ENCODE data around the gene ANKRD12. TPM values are rescaled to one million over a fixed set of nuclear protein-coding genes. Genes with fewer than 3 reads are reported as not detected.

ANKRD12 gene
- total RNA-seq, 1 donor = 66.2 TPM

- TF ChIP-seq CTCF (IDR thresholded peaks at IDR 0.05; ENCODE audit: insufficient read depth, low read length) = no peak
These were observed 34.7 kb upstream of the ANKRD12 start for GRCh38 chr18:9101730-9102507.

GRCh38 chr18:9102508-9103375, 33.8 kb upstream of the ANKRD12 start, which contains the start of gene NDUFV2:
TSS of gene NDUFV2 (plus strand) at chr18:9102699. CDS start at chr18:9102744, 45 bp downstream.
- peak within 1 kb of the TSS; percentile 87 for H3K4me3 ChIP-seq (ENCODE audit: low read depth, low read length)
- no peak for TF ChIP-seq CTCF (IDR thresholded peaks at IDR 0.05; ENCODE audit: insufficient read depth, low read length)
- DNase-seq (ENCODE audit: low read depth) = peak; percentile 90

More at GRCh38 chr18:9101730-9102507, 34.7 kb upstream of the ANKRD12 start:
- DNase-seq (ENCODE audit: low read depth) = peak; percentile 75
- H3K4me3 ChIP-seq (ENCODE audit: low read depth, low read length) = peak overlapping the region; percentile 79

GRCh38 chr18:9103376-9103873, 33.2 kb upstream of the ANKRD12 start:
- DNase-seq (ENCODE audit: low read depth) = peak; percentile 56
- H3K4me3 ChIP-seq (ENCODE audit: low read depth, low read length) = peak overlapping the region; percentile 87
- peak; percentile 24 for TF ChIP-seq CTCF (IDR thresholded peaks at IDR 0.05; ENCODE audit: insufficient read depth, low read length)

- peak; percentile 25 for DNase-seq (ENCODE audit: low read depth)
- TF ChIP-seq CTCF (IDR thresholded peaks at IDR 0.05; ENCODE audit: insufficient read depth, low read length) = no peak
- peak overlapping the region; percentile 87 for H3K4me3 ChIP-seq (ENCODE audit: low read depth, low read length)
These were observed 32.2 kb upstream of the ANKRD12 start for GRCh38 chr18:9104244-9104901.

- no peak for TF ChIP-seq CTCF (IDR thresholded peaks at IDR 0.05; ENCODE audit: insufficient read depth, low read length)
- DNase-seq (ENCODE audit: low read depth) = no peak
- H3K4me3 ChIP-seq (ENCODE audit: low read depth, low read length) = peak overlapping the region; percentile 87
These were observed 31.2 kb upstream of the ANKRD12 start for GRCh38 chr18:9105420-9105819.

- TF ChIP-seq CTCF (IDR thresholded peaks at IDR 0.05; ENCODE audit: insufficient read depth, low read length) = no peak
- peak overlapping the region; percentile 87 for H3K4me3 ChIP-seq (ENCODE audit: low read depth, low read length)
- DNase-seq (ENCODE audit: low read depth) = no peak
These were observed 30.5 kb upstream of the ANKRD12 start for GRCh38 chr18:9106094-9106493.

All from fibroblast of the aortic adventitia (primary cell).